CD4-positive, alpha-beta T cell treated with Interleukin-10 for 1 hour (primary cell): ENCODE data around the gene PNMA5.
"Not testable (repeated sequence)": the region's sequence is repeated elsewhere in the genome, so short reads cannot be mapped to it uniquely, and the experiment has no call there.

Experiments
- DNase-seq: peaks from one replicate; pipeline ENCODE4 v3.0.0-alpha.2; 2020

Gene PNMA5

DNA sequence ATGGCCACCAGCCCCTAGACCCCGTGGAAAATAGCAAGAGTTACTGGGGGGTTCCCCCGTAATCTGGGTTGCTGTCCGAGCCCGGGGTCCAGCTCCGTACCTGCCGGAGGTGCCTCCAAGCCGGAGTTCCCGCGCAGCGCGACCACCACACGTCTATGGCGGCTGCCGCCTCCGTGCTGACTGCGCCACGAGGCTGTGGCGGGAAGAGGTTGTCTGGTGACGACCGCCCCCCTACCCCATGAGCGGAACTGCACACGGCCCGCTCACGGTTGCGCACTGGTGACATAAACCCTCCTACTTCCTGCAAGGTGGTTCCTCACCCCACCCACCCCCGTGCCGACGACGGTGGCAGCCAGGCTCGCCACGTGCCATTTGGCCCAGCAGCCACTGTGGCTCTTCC, at the start of gene PNMA5:
Gene PNMA5, minus strand, starts transcription at position 184 of the 400 bp plus-strand sequence. CDS start 2,518 bp downstream, outside the sequence.
- DNase-seq, result no peak

DNA sequence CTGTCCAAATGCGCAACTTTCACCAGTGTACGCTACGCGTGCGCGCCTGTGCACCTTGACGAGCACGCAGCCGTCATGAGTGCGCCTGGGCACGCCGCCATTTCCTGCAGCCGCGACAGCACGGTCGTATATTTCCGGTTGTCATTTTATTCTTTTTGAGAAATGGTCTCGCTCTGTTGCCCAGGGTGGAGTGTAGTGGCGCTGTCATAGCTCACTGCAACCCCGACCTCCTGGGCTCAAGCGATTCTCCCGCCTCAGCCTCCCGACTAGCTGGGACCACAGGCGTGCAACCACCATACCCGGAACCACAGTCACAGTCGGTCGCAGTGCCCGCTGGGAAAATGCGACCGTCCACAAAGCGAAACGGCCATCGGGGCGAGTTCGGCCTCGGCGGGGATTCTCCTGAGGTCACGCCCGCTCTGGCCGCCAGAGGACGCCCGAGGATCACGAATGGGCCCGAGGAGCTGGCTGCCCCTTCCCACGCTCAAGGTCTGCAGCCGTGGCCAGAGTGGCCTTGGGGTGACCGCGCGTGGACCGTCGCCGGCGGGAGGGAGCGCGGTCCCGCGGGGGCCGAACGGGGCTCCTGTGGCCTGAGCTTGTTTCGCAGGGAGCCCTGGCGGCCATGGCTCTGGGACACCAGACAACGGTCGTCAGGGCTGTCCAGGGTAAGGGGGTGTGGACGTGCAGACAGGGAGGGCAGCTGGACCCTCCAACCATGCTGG, 38.6 kb upstream of the PNMA5 start:
- peak; percentile 74 for DNase-seq

DNA sequence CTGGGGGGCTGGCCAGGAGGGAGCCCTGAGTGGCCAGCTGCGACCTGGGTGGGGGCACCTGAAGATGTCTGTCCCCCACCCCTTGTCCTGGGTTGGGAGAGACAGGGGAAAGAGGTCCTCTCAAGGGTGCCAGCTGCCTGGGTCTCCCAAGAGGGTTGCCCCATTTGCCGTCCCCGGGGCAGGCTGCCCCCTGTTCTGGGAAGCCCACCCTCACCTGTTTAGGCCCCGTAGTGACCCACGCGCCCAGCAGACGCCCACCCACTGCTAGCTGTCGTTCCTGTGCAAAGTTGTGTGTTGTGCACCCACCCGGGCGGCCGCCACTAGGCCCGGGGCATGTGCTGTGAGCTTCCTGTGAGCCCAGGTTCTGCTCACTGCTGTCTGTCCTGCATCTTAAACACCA, 36.9 kb upstream of the PNMA5 start:
- no peak for DNase-seq

DNA sequence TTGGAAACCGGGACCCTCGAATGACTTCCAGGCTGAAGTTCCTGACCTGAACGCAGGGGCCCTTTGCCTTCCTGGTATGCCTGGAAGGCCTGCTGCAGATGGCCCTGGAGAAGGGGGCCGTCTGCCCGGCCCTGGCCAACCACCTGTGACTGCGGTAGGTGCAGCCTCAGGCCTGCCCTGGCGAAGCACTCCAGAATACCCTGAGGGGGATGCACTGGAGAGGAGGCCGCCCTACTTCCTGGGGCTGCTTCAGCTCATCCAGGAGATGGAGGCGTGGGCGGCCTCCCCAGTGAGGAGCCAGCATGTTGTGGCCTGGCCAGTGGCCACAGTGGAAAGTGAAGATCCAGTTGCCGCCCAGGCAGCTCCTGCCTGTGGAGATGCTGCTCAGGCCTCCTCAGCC, 36.0 kb upstream of the PNMA5 start:
- DNase-seq, result no peak

DNA sequence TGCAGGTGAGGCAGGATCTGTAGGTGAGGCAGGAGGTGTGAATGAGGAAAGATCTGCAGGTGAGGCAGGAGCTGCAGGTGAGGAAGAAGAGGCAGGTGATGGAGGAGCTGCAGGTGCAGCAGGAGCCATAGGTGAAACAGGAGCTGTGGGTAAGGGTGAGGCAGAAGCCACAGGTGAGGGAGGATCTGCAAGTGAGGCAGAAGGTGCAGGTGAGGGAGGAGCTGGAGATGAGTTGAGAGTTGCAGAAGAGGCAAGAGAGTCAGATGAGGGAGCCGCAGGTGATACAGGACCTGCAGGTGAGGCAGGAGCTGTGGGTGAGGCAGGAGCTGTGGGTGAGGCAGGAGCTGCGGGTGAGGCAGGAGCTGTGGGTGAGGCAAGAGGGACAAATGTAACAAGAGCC, 35.2 kb upstream of the PNMA5 start:
- DNase-seq, result no peak

DNA sequence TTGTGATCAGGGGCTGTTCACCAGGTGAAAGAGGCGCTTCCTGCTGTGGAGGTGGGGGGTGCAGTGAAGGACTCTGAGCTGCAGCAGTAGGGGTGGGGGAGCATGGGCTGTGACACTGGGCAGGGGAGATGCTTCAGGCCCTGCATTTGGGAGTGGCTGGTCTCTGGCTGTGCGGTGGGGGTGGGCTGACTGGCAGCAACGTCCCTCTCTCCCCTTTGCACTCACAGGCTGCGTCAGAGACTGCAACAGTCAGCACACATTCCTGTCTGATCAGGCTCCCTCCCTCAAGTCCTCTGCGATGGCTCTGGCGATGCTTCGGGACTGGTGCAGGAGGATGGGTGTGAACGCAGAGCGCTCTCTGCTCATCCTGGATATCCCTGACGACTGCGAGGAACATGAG, 34.6 kb upstream of the PNMA5 start:
- not testable (repeated sequence) for DNase-seq

DNA sequence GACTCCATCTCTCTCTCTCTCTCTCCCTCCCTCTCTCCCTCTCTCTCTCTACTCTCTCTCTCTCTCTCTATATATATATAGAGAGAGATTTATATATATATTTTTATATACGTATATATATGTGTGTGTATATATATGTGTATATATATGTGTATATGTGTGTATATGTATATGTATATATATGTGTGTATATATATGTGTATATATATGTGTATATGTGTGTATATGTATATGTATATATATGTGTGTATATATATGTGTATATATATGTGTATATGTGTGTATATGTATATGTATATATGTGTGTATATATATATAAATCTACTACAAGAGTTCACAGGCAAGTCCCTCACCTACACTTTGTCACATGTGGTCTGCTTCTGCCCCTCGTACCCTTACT, 32.6 kb upstream of the PNMA5 start:
- DNase-seq, result not testable (repeated sequence)

DNA sequence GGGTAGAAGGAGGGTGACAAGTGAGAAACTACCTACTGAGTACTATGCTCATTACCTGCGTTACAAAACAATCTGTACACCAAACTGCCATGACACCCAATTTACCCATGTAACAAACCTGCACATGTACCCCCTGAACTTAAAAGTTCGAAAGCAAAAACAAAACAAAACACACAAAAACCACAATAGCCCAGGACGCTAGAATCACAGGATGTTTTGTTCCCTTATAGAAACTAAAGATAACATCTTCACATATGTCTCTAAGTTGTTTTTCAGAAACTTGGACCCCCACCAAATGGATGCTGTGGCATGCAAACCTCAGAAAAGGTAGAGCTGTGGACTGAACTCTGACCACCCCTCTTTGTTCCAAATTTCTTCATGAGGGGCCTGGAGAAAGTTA, 25.2 kb upstream of the PNMA5 start:
- peak; percentile 2 for DNase-seq

DNA sequence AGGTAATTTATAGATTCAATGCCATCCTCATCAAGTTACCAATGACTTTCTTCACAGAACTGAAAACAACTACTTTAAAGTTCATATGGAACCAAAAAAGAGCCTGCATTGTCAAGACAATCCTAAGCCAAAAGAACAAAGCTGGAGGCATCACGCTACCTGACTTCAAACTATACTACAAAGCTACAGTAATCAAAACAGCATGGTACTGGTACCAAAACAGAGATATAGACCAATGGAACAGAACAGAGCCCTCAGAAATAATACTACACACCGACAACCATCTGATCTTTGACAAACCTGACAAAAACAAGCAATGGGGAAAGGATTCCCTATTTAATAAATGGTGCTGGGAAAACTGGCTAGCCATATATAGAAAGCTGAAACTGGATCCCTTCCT, 23.3 kb upstream of the PNMA5 start:
- not testable (repeated sequence) for DNase-seq

DNA sequence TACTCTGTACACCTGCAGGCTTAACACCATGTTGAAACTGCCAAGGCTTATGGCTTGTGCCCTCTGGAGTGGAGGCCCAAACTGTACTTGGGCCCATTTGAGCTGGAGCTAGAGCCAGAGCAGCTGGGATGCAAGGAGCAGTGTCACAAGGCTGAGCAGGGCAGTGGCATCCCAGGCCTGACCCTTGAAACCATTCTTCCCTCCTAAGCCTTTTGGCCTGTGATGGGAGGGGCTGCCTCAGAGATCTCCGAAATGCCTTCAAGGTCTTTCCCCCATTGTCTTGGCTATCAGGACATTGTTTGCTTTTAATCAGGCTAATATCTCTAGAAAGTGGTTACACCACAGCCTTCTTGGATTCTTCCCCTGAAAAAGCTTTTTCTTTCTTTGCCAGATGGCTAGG, 10.9 kb upstream of the PNMA5 start:
- DNase-seq, result no peak

DNA sequence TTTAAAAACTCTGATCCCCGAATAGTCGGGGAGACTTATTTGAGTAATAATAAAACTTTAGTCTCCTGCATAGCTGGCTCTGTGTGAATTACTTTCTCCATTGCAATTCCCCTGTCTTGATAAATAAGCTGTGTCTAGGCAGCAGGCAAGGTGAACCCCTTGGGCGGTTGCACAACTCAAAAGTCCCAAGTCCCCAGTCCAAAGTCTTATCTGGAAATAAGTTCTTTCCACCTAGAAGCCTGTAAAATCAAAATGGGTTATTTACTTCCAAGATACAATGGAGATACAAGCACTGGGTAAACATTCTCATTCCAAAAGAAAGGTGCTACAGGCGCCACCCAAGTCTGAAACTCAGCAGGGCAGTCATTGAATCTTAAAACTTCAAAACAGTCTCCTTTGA, 10.1 kb upstream of the PNMA5 start:
- DNase-seq, result no peak

DNA sequence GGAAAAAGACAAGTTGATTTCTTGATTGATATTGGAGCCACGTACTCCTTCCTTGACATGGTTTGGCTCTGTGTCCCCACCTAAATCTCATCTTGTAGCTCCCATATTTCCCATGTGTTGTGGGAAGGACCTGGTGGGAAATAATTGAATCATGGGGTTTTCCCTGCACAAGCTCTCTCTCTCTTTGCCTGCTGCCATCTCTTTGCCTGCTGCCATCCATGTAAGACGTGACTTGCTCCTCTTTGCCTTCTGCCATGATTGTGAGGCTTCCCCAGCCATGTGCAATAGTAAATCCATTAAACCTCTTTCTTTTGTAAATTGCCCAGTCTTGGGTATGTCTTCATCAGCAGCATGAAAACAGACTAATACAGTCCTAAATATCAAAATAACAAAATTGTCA, 8.3 kb upstream of the PNMA5 start:
- DNase-seq, result not testable (repeated sequence)

DNA sequence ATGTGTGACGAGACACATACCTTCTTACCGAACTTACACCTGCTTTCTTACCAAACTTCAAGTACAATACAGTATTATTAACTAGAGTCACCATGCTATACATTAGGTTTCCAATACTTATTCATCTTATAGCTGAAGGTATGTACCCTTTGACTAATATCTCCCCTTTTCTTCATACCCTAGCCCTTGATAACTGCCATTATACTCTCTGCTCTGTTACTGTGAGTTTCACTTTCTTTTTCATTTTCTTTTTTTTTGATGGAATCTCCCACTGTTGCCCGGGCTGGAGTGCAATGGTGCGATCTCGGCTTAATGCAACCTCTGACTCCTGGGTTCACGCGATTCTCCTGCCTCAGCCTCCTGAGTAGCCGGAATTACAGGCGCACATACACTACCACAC, 3.4 kb upstream of the PNMA5 start:
- DNase-seq, result no peak

DNA sequence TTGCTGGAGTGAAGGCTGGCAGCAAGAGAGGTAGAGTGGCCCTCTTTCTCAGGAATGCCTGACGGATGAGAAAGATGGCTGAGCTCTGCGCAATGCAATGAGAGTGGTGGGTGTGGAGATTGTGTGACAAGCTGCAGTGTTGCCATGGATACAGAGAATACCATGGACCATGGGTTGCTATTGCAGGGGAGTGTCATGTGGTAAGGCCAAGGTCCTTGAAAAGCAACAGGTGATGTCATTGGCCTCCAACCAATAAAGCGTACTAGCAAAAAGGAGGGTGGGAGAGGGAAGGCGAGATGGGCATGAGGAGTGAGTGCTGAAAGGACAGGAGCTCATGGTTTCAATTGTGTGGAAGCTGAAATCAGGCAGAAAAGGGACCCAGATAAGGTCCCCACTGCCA, 1.8 kb downstream of the PNMA5 start:
- no peak for DNase-seq

DNA sequence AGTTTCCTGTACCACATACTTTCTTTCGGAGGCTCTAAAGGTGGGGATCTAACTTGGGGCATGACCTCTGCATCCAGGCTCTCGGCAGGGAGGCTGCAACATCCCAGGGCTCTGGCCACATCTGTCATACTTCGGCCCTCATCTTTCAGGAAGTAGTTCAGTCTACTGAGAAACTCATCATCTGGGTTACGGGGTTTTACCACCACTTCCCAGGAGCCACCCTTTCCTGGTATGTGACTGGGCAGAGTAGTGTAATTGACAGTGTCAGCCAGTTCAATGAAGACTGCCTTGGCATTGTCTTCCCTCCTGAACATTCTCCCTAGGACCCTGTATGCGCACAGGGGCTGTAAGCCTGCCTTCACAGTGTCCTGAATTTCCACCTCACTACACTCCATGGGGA, 2.8 kb downstream of the PNMA5 start:
- no peak for DNase-seq

DNA sequence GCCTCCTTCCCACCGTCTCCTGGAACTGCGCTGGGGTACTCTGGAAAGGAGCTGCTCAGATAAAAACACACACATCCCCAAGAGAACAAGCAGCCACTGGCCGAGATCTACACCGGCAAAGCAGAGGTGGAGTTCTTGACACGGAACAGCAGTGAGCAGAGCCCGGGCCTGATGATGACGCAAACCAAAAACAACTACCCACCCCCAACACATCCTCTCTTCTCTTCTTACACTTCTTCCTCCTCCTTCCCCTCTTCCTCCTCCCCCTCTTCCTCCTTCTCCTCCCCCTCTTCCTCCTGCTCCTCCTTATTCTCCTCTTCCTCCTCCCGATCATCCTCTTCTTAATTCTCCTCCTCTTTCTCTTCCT, 4.6 kb downstream of the PNMA5 start:
- peak; percentile 4 for DNase-seq

DNA sequence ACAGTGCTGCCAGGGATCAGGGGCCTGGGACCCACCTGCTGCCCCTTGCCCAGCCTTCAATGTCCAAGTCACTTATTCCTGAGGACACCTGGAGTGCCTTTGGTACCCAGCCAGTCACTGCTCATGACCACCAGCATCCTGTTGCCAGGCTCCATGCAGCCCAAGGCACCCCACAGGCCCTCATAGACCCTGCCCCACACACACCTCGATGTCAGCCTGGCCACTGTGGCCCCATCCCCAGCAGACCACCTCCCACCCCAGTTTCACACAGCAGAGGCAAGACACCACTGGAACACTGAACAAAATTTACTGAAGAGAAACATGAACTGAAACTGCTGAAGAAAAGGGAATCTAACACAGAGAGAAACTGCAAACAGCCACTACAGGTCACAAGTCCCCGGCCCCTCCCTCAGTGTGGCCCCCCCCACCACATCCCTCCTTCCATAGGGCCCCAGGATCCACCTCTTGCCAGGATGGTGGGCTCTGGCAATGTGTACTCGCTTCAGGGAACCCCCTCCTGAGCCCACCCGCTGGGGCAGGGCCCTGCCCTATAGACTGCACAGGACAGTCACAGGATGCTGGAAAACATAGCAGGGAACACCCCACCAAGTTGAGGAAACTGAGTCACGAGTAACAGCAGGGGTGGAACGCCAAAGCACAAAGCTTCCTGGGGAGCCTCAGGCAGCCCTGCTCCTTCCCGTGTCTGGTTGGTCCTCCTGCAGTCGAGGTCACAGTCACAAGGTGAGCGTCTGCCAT, 5.2 kb downstream of the PNMA5 start:
- DNase-seq, result no peak

DNA sequence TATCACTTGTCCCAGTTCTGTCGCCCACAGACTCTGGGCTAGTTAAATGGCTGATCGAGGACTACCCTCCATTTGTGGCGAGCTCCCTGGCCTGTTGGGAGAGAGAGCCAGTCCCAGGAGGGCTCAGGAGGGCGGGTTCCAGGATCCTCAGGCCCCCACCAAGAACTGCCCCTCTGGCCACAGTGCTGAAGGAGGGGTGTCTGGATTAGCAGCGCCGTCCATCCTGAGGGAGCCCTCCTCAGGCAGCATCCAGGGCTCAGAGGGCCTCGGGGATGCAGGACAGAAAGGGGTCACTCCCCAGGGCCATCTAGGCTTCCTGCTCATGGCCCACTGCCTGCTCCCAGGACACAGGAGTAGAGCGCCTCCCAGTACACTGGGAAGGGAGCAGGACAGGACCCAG, 6.1 kb downstream of the PNMA5 start:
- DNase-seq, result no peak

DNA sequence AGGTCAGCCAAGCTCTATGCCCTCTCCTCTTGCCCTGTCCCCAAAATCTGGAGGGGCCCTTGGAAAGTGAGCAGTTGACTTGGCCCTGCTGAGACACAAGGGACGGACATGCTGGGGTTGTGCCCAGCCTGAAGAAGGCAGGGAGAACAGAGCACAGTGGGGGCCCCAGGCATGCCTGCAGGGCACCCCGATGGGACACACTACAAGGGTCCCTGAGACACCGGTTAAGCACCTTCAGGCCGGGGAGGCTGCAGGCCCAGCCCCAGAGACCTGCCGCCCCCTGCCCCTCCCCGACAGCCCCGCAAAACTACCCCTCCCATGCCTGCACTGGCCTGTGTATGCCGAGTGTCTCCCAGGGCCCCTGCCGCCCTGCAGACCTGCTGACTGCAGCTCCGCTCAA, 6.8 kb downstream of the PNMA5 start:
- not testable (repeated sequence) for DNase-seq

DNA sequence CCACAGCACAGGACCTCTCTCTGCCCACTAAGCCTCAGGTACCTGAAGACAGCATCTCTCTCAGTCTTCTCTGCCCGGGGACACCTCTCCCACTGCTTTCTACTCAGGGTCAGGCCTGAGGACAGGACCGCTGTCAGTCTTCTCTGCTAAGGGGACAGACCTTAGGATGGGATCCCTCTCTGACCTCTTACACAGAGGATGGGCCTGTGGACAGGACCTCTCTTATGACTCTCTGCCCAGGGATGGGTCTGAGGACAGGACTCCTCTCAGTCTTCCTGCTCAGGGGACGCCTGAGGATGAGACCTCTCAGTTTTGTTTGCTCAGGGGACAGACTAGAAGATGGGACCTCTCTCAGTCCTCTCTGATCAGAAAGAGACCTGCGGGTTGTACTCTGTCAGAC, 8.5 kb downstream of the PNMA5 start:
- DNase-seq, result not testable (repeated sequence)

DNA sequence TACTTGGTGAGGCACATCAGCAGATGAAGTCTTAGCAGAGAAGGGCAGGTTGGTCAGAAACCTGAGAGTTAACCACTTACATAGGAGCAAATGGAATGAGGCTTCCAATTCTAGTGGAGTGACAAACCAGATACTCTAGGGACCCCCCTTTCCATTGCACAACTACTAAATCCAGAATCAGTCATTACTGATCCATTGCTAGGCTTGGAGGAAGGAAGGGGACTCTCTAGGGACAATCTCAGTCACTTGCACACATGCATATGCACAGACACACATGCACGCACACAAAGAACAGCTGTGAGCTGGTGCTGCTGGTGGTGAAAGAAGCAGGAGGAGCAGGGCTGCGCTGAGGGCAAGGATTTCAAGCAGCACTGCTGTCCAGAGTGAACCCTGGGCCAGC, 25.7 kb downstream of the PNMA5 start:
- no peak for DNase-seq

DNA sequence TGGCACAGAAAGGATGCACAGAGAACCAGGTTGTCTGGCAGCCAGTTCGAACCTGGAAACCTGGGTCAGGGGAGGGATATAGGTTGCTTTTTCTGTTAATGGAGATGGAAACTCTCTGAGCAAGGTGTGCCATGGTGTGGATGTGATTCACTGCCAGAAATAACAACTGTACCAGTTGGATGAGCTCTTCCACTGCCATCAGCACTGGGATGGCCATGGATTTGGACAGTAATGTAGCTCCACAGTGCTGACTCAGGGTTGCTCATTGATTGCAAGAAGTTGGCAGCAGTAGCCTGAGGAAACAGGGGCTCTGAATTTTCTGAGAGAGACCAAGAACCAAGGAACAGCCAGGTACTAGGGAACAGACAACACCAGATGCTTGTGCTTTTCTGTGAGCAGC, 33.8 kb downstream of the PNMA5 start:
- DNase-seq, result no peak

DNA sequence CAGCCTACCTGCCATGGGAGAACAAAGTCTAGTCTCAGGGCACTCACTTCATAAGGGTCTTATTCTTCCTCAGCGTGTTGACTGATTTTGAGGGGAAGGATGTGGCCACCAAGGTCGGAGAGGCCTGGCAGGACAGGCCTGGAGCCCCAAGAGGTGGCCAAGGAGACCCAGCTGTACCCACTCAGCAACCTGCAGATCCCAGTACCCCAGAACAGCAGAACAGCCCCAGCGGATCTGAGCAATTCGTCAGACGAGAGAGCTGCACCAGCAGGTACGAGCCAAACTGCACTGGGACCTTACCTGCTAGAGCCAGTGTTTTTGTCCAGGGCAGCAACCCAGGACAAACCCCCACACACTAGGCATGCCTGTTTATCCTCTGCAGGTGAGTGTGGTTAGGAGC, 34.3 kb downstream of the PNMA5 start:
- DNase-seq, result no peak
